Panc1 (cell line): Measurements from ENCODE around the gene KMT2D. TPM values are rescaled to one million over a fixed set of nuclear protein-coding genes. Genes with fewer than 3 reads are reported as not detected.

Experiments
- ATAC-seq: fragments of 200-7000 bp; cut with Tn5 transposase; 2 replicates; pipeline ENCODE4 v1.9.1; 2020; ENCODE audit warnings: mild to moderate bottlenecking, moderate library complexity
- BruUV-seq: library from RNA; stranded (reverse); fragments of 400-500 nt; replicated peaks from 2 replicates; lab custom pipeline; 2021; lab: Mats Ljungman, UMichigan
- CTCF ChIA-PET: fragments of 300-600 bp; sonication (Branson Sonifier 250); formaldehyde crosslinking; loops from one replicate; lab custom pipeline; 2022; ENCODE audit warnings: antibody characterized with exemption; lab: Charles Lee
- POLR2A ChIA-PET: fragments of 300-600 bp; sonication (Branson Sonifier 250); formaldehyde crosslinking; loops from one replicate; lab custom pipeline; 2022; ENCODE audit warnings: antibody characterized with exemption; lab: Charles Lee
- DNase-seq: peaks from one replicate; pipeline ENCODE4 v3.0.0-alpha.2; 2010; ENCODE audit warnings: low read depth, low spot score
- H3K27ac ChIP-seq: 2 replicates; pipeline ENCODE4 v1.5.1; 2011; ENCODE audit warnings: mild to moderate bottlenecking, low read length, inconsistent platforms
- H3K27me3 ChIP-seq: fragments of 200-500 bp; sonication (Bioruptor generic); 2 replicates; pipeline ENCODE4 v1.6.0; 2014; ENCODE audit warnings: low read length, inconsistent platforms; ENCODE audit not compliant: control insufficient read depth, insufficient read depth
- H3K36me3 ChIP-seq: fragments of 200-500 bp; sonication (Bioruptor generic); 2 replicates; pipeline ENCODE4 v1.5.1; 2014; ENCODE audit warnings: inconsistent platforms, mild to moderate bottlenecking, low read length, moderate library complexity; ENCODE audit not compliant: control insufficient read depth, insufficient read depth
- H3K4me1 ChIP-seq: 2 replicates; pipeline ENCODE4 v1.5.1; 2011; ENCODE audit warnings: inconsistent platforms, mild to moderate bottlenecking, low read length, moderate library complexity; ENCODE audit not compliant: control insufficient read depth, insufficient read depth
- H3K4me3 ChIP-seq, 2 experiments: 2 replicates each; pipeline ENCODE4 v1.5.1; 2011 to 2012; ENCODE audit warnings: low read depth in 2 of 2, low read length in 2 of 2, mild to moderate bottlenecking in 2 of 2, inconsistent platforms in 1 of 2, moderate library complexity in 1 of 2
- H3K9me3 ChIP-seq: fragments of 200-500 bp; sonication (Bioruptor generic); 2 replicates; pipeline ENCODE4 v1.5.1; 2014; ENCODE audit warnings: low read depth, mild to moderate bottlenecking, inconsistent platforms, low read length, moderate library complexity; ENCODE audit not compliant: control insufficient read depth, insufficient read depth
- CTCF ChIP-seq: fragments of 450-650 bp; IDR thresholded peaks from 2 replicates; pipeline ENCODE4 v1.5.1; 2017; ENCODE audit warnings: mild to moderate bottlenecking
- POLR2AphosphoS5 ChIP-seq: IDR thresholded peaks from 2 replicates; pipeline ENCODE4 v1.6.1; 2012; ENCODE audit warnings: mild to moderate bottlenecking, low read depth, low read length, moderate library complexity
- REST ChIP-seq, 2 experiments: IDR thresholded peaks; 2 replicates each; pipeline ENCODE4 v1.6.1; 2011 to 2012; ENCODE audit warnings: low read depth in 2 of 2, control low read depth in 1 of 2, low read length in 1 of 2, mild to moderate bottlenecking in 1 of 2, moderate library complexity in 1 of 2; ENCODE audit not compliant: insufficient read depth in 1 of 2
- SIN3A ChIP-seq: IDR thresholded peaks from 2 replicates; pipeline ENCODE4 v1.6.1; 2012; ENCODE audit warnings: low read depth, mild to moderate bottlenecking, low read length, moderate library complexity, borderline replicate concordance; ENCODE audit not compliant: insufficient read depth
- TCF7L2 ChIP-seq: IDR thresholded peaks from 2 replicates; pipeline ENCODE4 v1.6.1; 2011; ENCODE audit warnings: mild to moderate bottlenecking, low read depth, low read length, inconsistent platforms
- in situ Hi-C: cut with HindIII; loops from 2 replicates; pipeline ENCODE4 v1.10.0; 2016; ENCODE audit warnings: low sequenced_read_pairs, low pct_unique_long_range_greater_than_20kb
- intact Hi-C: fragments of 100-400 bp; cut with micrococcal nuclease; formaldehyde crosslinking; loops from one replicate; pipeline ENCODE4 v1.10.0; 2022; ENCODE audit not compliant: unreplicated experiment
- total RNA-seq: library from RNA; stranded (reverse); gene quantifications from one replicate; pipeline ENCODE4 v1.2.1, GENCODE V29; 2021; ENCODE audit not compliant: unreplicated experiment

The KMT2D gene
- total RNA-seq, 1 experiment from 2014 or later: 64.7 TPM

- ChIA-PET POLR2A (interaction anchor here (0.6 kb wide), 1 partner anchor 297 kb away, joined by 6 read pairs; no protein-coding TSS in a partner anchor), CTCF (no interaction called here)
- in situ Hi-C loops: no loop called here
- ATAC-seq: no peak
- no peak for DNase-seq
- no peak for TF ChIP-seq POLR2AphosphoS5
- no peak for TF ChIP-seq TCF7L2
- TF ChIP-seq CTCF: no peak
- no TSS peak for BruUV-seq
- H3K4me1 ChIP-seq: peaks cover 32% of the 10 kb centered on the region
- H3K36me3 ChIP-seq: peaks cover 3% of the 10 kb centered on the region; the same call in 1 of the 2 replicates
- peak overlapping the region; percentile 84 for H3K27ac ChIP-seq
- peak overlapping the region; percentile 93 to 97 for H3K4me3 ChIP-seq
- H3K27me3 ChIP-seq: no peaks in the 10 kb centered on the region
- intact Hi-C loops: no loop called here
- no peaks in the 10 kb centered on the region for H3K9me3 ChIP-seq
Observed at GRCh38 chr12:49059045-49059298, 1.6 kb downstream of the KMT2D start.

DNA sequence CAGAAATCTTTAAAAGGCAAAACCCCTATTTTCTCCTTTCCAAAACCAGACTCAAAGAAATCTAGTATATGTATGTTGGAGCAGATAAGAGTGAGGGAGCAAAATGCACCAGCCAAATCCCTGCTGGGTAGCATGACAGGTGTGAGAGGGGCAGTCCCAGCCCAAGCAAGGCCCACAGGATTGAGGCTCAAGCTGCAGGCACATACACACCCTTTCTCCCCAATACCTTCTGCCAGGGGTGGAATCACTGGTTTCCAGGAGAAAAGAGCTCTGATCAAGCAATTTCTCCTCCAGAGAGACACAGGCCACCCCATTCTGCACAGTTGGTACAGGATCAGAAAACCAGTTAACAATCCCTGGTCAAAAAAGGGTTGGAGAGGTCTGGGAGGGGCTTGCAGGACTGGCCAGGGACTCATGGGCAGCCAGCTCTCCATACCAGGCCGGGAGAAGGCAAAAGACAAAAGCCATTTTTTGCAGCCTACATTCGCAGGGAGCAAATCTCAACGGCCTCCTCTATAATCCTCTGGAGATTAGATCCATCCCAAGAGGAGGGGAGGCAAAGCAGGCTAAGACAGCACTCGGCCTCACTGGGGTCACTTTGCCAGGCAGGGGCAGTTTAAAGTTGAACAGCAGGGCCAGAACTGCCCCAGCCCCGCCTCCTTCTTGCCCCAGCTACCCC, 2.1 kb downstream of the KMT2D start:
- Histone ChIP-seq H3K27me3 (no peaks in the 10 kb centered on the region), H3K27ac (peak overlapping the region; percentile 84), H3K9me3 (no peaks in the 10 kb centered on the region), H3K4me1 (peaks cover 32% of the 10 kb centered on the region), H3K36me3 (peaks cover 5% of the 10 kb centered on the region; the same call in 1 of the 2 replicates), H3K4me3 (peak overlapping the region; percentile 93 to 97)
- no peak for DNase-seq
- intact Hi-C loops: no loop called here
- CTCF ChIA-PET: interaction anchor here (0.6 kb wide), 1 partner anchor 172 kb away, joined by 18 read pairs; no protein-coding TSS in a partner anchor
- ATAC-seq: no peak
- POLR2A ChIA-PET: interaction anchor here (0.6 kb wide), 1 partner anchor 297 kb away, joined by 6 read pairs; no protein-coding TSS in a partner anchor
- in situ Hi-C loops: no loop called here
- TF ChIP-seq TCF7L2 (no peak), SIN3A (no peak), CTCF (no peak), REST (IDR thresholded peaks at IDR 0.05; ENCODE audit: insufficient read depth in 1 of 2, low read depth in 2 of 2, low read length in 1 of 2) (no peak), POLR2AphosphoS5 (no peak)
- no TSS peak for BruUV-seq
